B cell (primary cell): ENCODE results near the gene SLC26A8. TPM values are rescaled to one million over a fixed set of nuclear protein-coding genes. Genes with fewer than 3 reads are reported as not detected.

ENCODE experiments used
- ATAC-seq: fragments of 200-7000 bp; cut with Tn5 transposase; one replicate; pipeline ENCODE4 v1.10.0; 2021; ENCODE audit warnings: low read depth, mild to moderate bottlenecking, moderate number of reproducible peaks, moderate library complexity
- CTCF ChIA-PET: fragments of 350-600 bp; sonication (Branson Sonifier 250); formaldehyde crosslinking; loops from one replicate; lab custom pipeline; 2021; ENCODE audit warnings: antibody characterized with exemption, inconsistent platforms; lab: Charles Lee
- POLR2A ChIA-PET: fragments of 350-600 bp; sonication (Branson Sonifier 250); formaldehyde crosslinking; loops from one replicate; lab custom pipeline; 2021; ENCODE audit warnings: antibody characterized with exemption; lab: Charles Lee
- DNase-seq: peaks from one replicate; pipeline ENCODE4 v3.0.0; 2013
- H2AFZ ChIP-seq: 2 replicates; pipeline ENCODE4 v1.6.1; 2012; ENCODE audit warnings: mild to moderate bottlenecking, low read depth, low read length; ENCODE audit not compliant: insufficient read depth, poor library complexity, severe bottlenecking
- H3K27ac ChIP-seq, 2 donors: 1 replicate in 1 of 2; 2 replicates in 1 of 2; pipeline ENCODE4 v1.5.1; 2012 to 2013; ENCODE audit warnings: low read length in 2 of 2, mild to moderate bottlenecking in 2 of 2, moderate library complexity in 1 of 2
- H3K27me3 ChIP-seq, 4 experiments: fragments of 200-600 bp in 1 of 4; sonication (generic) in 1 of 4; replicated peaks in 1 of 4; 1 replicate in 2 of 4; 2 replicates in 2 of 4; pipeline versions ENCODE4 v1.6.1 to v1.7.0; 2013 to 2016; ENCODE audit warnings: low read length in 3 of 4, mild to moderate bottlenecking in 2 of 4, mixed read lengths in 1 of 4, moderate library complexity in 1 of 4; ENCODE audit not compliant: insufficient read depth in 4 of 4, control insufficient read depth in 3 of 4; ENCODE audit errors: control extremely low read depth in 1 of 4
- H3K36me3 ChIP-seq, 2 experiments: replicated peaks in 1 of 2; 1 replicate in 1 of 2; 2 replicates in 1 of 2; pipeline versions ENCODE4 v1.6.1 to v1.7.1; 2013; ENCODE audit warnings: low read length in 1 of 2; ENCODE audit not compliant: insufficient read depth in 2 of 2, control insufficient read depth in 1 of 2; ENCODE audit errors: control extremely low read depth in 1 of 2, extremely low read depth in 1 of 2
- H3K4me1 ChIP-seq, 2 donors: fragments of 200-600 bp in 1 of 2; sonication (generic) in 1 of 2; 1 replicate in 1 of 2; 2 replicates in 1 of 2; pipeline versions ENCODE4 v1.5.1 to v1.6.1; 2013 to 2017; ENCODE audit warnings: low read length in 2 of 2; ENCODE audit not compliant: control insufficient read depth in 2 of 2, insufficient read depth in 2 of 2
- H3K4me2 ChIP-seq: replicated peaks from 2 replicates; pipeline ENCODE3; 2012; ENCODE audit warnings: mild to moderate bottlenecking, low read depth, low read length; ENCODE audit not compliant: poor library complexity, severe bottlenecking
- H3K4me3 ChIP-seq, 5 experiments: fragments of 200-600 bp in 1 of 5; sonication (generic) in 1 of 5; 1 replicate in 3 of 5; 2 replicates in 2 of 5; pipeline versions ENCODE4 v1.5.1 to v1.7.0; 2011 to 2016; ENCODE audit warnings: low read length in 4 of 5, mild to moderate bottlenecking in 4 of 5, low read depth in 2 of 5, control low read depth in 1 of 5, moderate library complexity in 1 of 5; ENCODE audit not compliant: insufficient read depth in 1 of 5; ENCODE audit errors: control extremely low read depth in 1 of 5, extremely low read depth in 1 of 5
- H3K79me2 ChIP-seq: fragments of 200-600 bp; sonication (generic); one replicate; pipeline ENCODE4 v1.6.0; 2016; ENCODE audit warnings: low read length; ENCODE audit not compliant: control insufficient read depth, insufficient read depth
- H3K9ac ChIP-seq: fragments of 200-600 bp; sonication (generic); 2 replicates; pipeline ENCODE4 v1.6.1; 2017; ENCODE audit warnings: mild to moderate bottlenecking, low read length, moderate library complexity
- H3K9me3 ChIP-seq, 3 donors: one replicate each; pipeline versions ENCODE4 v1.6.1 to v1.7.1; 2013; ENCODE audit warnings: low read length in 2 of 3; ENCODE audit not compliant: control insufficient read depth in 2 of 3, insufficient read depth in 1 of 3; ENCODE audit errors: control extremely low read depth in 1 of 3
- H4K20me1 ChIP-seq: 2 replicates; pipeline ENCODE4 v1.6.0; 2012; ENCODE audit warnings: mild to moderate bottlenecking, low read length; ENCODE audit not compliant: insufficient read depth, control insufficient read depth, poor library complexity, severe bottlenecking
- H3K27ac Mint-ChIP-seq: one replicate; pipeline ENCODE4 v1.8.0; 2021; ENCODE audit warnings: mixed read lengths
- H3K27me3 Mint-ChIP-seq: one replicate; pipeline ENCODE4 v1.8.0; 2021; ENCODE audit warnings: mixed read lengths
- H3K4me1 Mint-ChIP-seq: one replicate; pipeline ENCODE4 v1.8.0; 2021; ENCODE audit warnings: mixed read lengths
- H3K4me3 Mint-ChIP-seq: one replicate; pipeline ENCODE4 v1.8.0; 2021; ENCODE audit warnings: mixed read lengths
- H3K9me3 Mint-ChIP-seq: one replicate; pipeline ENCODE4 v1.8.0; 2022; ENCODE audit warnings: mixed read lengths; ENCODE audit not compliant: insufficient read depth
- CTCF ChIP-seq: fragments of 200-600 bp; IDR thresholded peaks from one replicate; pipeline ENCODE4 v1.8.0; 2022; ENCODE audit warnings: antibody characterized with exemption, mild to moderate bottlenecking
- EZH2 ChIP-seq: IDR thresholded peaks from 2 replicates; pipeline ENCODE4 v1.6.1; 2012; ENCODE audit warnings: borderline replicate concordance, low read depth, mild to moderate bottlenecking, moderate library complexity, low read length; ENCODE audit not compliant: insufficient read depth, poor library complexity, severe bottlenecking
- WGBS: methylation state at CpG from one replicate; pipeline ENCODE4 v1.1.5; 2013; ENCODE audit warnings: missing lambda C conversion rate; ENCODE audit not compliant: insufficient coverage; 5-methylcytosine and 5-hydroxymethylcytosine counted together
- intact Hi-C: fragments of 100-400 bp; cut with micrococcal nuclease; formaldehyde crosslinking; loops from one replicate; pipeline ENCODE4 v1.10.0; 2022
- polyA plus RNA-seq: library from polyadenylated mRNA; depleted of rRNA; stranded (reverse); fragments of >200 nt; gene quantifications from 2 replicates; pipeline ENCODE4 v1.2.3, GENCODE V29; 2012
- total RNA-seq, 2 donors: library from RNA; stranded (reverse); fragments of 120-200 nt in 1 of 2; gene quantifications; 1 replicate in 1 of 2; 2 replicates in 1 of 2; pipeline versions ENCODE4 v1.2.3 to v1.2.4, GENCODE V29; 2013 to 2022

SLC26A8 gene
- total and polyA plus RNA-seq, 2 donors (not counting 1 experiment from before 2014, with no cell fraction given), result 0.01 TPM; not detected in 1

- Histone ChIP-seq H3K27ac (no peak overlapping the region), H3K36me3 (no peaks in the 10 kb centered on the region), H3K79me2 (no peaks in the 10 kb centered on the region), H3K4me1 (no peaks in the 10 kb centered on the region), H2AFZ (no peak overlapping the region), H4K20me1 (no peaks in the 10 kb centered on the region), H3K9ac (no peak overlapping the region), H3K9me3 (no peaks in the 10 kb centered on the region), H3K4me2 (no peak overlapping the region), H3K27me3 (no peaks in the 10 kb centered on the region), H3K4me3 (no peak overlapping the region)
- ChIA-PET POLR2A (interaction anchor here (0.6 kb wide), 1 partner anchor 179 kb away, joined by 3 read pairs; no protein-coding TSS in a partner anchor), CTCF (interaction anchor here (0.6 kb wide), 1 partner anchor 703 kb away, joined by 5 read pairs; no protein-coding TSS in a partner anchor)
- Mint-ChIP-seq H3K9me3 (no peaks in the 10 kb centered on the region), H3K27ac (no peak overlapping the region), H3K27me3 (peaks cover 6% of the 10 kb centered on the region), H3K4me1 (no peaks in the 10 kb centered on the region), H3K4me3 (no peak overlapping the region)
- WGBS, result no CpG with 5 or more reads among the region's 4 CpGs
- no peak for TF ChIP-seq CTCF
- no peak for TF ChIP-seq EZH2
- intact Hi-C loops, result no loop called here
- DNase-seq (no peak), ATAC-seq (no peak)
Observed at GRCh38 chr6:35967076-35967774, 57.2 kb downstream of the SLC26A8 start.

GRCh38 chr6:35962779-35963560, 61.5 kb downstream of the SLC26A8 start:
- 93% methylated on average over 11 of the region's 14 CpGs for WGBS
- CTCF ChIA-PET, result no interaction called here
- no peak overlapping the region for H3K4me3 ChIP-seq
- Mint-ChIP-seq H3K4me1 (no peaks in the 10 kb centered on the region), H3K9me3 (no peaks in the 10 kb centered on the region), H3K27me3 (peaks cover 34% of the 10 kb centered on the region), H3K4me3 (no peak overlapping the region), H3K27ac (no peak overlapping the region)
- no peak overlapping the region for H3K4me2 ChIP-seq
- no peaks in the 10 kb centered on the region for H3K9me3 ChIP-seq
- POLR2A ChIA-PET, result no interaction called here
- no peak overlapping the region for H3K27ac ChIP-seq
- H3K36me3 ChIP-seq, result no peaks in the 10 kb centered on the region
- H3K79me2 ChIP-seq, result no peaks in the 10 kb centered on the region
- intact Hi-C loops, result no loop called here
- no peak for DNase-seq
- H3K9ac ChIP-seq, result no peak overlapping the region
- ATAC-seq, result no peak
- H4K20me1 ChIP-seq, result no peaks in the 10 kb centered on the region
- H2AFZ ChIP-seq, result no peak overlapping the region
- TF ChIP-seq CTCF (no peak), EZH2 (no peak)
- H3K27me3 ChIP-seq, result peaks cover 0 to 11% (median 2%) of the 10 kb centered on the region in 4 experiments
- no peaks in the 10 kb centered on the region for H3K4me1 ChIP-seq
